ENCODE results near the gene C19orf47. TPM values are rescaled to one million over a fixed set of nuclear protein-coding genes. Genes with fewer than 3 reads are reported as not detected.
"Not testable (repeated sequence)": the region's sequence is repeated elsewhere in the genome, so short reads cannot be mapped to it uniquely, and the experiment has no call there.

The C19orf47 gene
- total RNA-seq, 2 donors from 2014 or later: 11.2 to 14.7 TPM

DNA sequence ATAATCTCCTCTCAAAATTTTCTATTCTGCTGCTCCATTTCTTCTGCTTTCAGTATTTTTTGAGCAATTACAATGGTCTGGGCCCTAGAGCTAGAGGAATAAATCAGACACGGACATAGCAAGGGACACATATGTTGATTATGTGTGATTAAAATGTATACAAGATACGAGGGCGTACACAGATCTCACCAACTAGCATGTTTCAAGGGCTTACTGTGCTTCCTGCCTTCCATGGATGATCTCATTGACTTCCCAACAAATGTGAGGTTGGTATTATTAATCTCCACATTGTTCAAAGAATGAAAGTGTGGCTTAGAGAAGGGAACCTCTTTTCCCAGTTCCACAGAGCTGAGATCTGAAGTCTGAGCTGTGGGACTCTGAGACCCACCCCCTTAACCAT lies 9.4 kb upstream of the C19orf47 start:
- ATAC-seq (no peak), DNase-seq (no peak)
- intact Hi-C loops (cut with DNase I, micrococcal nuclease): no loop called here

- no peak for DNase-seq
- intact Hi-C loops (cut with DNase I, micrococcal nuclease): no loop called here
- ATAC-seq: no peak
Measured at GRCh38 chr19:40356681-40357595, 8.7 kb upstream of the C19orf47 start.

DNA sequence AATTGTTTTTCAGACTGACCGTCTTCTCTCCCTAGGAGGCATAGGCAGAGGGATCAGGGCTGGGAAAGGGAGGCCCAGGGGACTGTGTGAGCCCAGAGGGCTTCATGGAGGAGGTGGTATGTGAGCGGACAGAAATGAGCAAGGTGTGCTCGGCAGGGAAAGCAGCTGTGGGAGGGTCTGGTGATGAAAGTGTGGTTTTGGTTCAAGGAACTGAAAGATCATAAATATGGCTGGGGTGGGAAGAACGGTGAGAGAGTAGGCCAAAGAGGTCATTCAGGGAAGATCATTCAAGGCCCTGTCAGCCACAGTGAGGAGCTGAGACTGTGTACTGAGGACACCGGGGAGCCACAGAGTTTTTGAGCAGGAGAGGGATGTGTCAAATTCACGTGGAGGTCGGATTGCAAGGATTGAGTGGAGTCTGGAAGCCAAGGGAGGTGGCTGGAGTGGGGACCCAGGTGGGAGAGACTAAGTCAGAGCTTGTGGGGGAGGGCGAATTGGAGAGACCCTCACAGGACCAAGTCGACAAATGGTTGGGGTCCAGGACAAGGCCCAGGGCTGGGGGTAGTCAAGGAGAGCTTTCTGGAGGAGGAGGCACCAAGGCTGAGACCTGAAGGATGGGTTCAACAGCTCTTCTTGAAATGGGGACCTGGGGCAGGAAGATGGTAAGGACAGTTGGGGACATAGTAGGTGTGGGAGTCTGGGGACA lies 7.9 kb upstream of the C19orf47 start:
- intact Hi-C loops (cut with DNase I, micrococcal nuclease): no loop called here
- ATAC-seq (no peak), DNase-seq (no peak)

GRCh38 chr19:40348961-40349507 lies 837 bp upstream of the C19orf47 start:
- intact Hi-C loops (cut with DNase I, micrococcal nuclease): no loop called here
- no peak for DNase-seq
- ATAC-seq: no peak

DNA sequence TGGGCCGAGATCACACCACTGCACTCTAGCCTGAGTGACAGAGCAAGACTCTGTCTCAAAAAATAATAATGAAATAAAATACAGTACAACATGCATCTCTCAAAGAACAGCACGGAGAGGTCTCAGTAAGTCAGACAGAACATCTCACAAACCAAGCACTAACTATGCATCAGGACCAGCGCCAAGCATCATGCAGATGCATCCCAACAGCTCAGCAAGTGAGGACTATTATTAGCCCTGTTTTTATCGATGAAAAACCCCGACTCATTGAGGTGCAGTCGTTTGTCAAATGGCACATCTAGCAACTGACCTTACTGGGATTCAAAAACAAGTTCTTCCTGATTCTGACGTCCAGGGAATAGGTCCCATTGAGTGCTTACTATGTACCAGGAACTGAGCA lies 3.8 kb downstream of the C19orf47 start:
- DNase-seq: no peak
- intact Hi-C loops (cut with DNase I, micrococcal nuclease): no loop called here
- no peak for ATAC-seq

GRCh38 chr19:40342644-40343311 lies 5.4 kb downstream of the C19orf47 start:
- no peak for DNase-seq
- ATAC-seq: no peak
- intact Hi-C loops (cut with DNase I, micrococcal nuclease): no loop called here

DNA sequence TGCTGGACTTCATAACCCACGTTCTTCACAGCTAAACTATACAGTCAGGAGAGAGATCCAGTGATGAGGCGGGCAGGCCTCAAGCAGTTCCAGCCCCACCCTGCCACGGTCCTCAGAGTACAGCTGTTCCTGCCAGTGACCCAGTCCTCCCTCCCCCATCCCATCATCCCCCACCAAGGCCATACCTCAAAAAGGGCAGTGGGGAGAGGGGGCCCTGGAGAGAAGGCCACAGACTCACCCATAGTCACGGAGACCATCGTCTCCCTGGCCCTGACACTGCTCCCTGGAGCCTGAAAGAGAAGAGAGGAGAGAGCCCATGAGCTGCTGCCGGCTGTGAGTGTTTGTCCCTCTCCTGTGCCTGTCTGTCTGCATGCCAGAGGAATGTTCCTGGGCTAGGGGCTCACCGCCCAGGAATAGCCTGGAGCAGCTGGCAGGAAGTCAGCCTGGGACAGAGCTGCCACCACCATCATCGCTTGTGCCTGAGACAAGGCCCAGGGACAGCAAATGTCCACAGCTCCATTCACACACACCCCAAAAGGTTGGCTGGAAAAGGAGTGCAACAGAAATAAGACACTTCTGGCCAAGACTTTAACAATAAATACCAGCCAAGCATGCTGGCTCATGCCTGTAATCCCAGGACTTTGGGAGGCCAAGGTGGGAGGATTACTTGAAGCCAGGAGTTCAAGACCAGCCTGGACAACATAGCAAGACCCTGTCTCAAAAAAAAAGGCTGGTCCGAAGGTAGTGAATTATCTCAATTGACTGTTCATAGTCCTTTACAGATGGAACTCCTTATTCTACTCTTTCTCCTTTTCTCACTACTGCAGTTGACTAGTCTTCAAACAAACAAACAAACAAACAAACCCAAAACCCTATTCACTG lies 6.4 kb downstream of the C19orf47 start:
- ATAC-seq: no peak
- intact Hi-C loops (cut with DNase I, micrococcal nuclease): no loop called here
- DNase-seq: no peak

DNA sequence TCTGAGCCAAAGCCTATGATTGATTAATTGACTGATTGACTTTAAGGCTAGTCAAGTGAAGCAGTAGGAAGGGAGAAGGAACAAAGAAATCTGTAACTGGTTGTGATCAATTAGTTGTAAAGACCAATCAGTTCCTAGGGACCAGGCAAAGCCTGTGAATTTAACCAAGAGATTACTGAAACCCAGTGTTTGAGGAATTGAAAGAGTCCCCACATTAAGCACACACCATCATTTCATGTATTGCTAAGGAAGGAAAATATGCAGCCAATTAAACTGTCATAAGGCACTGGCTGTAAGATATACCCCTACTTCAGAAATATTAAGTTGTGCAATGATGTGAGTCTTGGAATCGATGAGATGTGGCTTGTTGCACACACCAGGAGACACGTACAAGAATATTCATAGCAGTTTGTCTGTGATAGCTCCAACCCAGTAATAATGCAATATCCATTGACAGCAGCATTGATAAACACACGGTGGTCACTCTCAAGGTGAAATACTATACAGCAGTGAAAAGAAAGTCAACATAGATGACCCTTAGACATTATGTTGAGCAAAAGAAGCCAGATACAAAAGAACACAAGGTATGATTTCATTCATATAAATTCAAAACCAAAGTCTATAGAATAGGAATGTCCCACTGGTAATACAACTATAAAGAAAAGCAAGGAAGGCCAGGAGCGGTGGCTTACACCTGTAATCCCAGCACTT lies 9.0 kb downstream of the C19orf47 start:
- intact Hi-C loops (cut with DNase I, micrococcal nuclease): no loop called here
- DNase-seq: no peak

DNA sequence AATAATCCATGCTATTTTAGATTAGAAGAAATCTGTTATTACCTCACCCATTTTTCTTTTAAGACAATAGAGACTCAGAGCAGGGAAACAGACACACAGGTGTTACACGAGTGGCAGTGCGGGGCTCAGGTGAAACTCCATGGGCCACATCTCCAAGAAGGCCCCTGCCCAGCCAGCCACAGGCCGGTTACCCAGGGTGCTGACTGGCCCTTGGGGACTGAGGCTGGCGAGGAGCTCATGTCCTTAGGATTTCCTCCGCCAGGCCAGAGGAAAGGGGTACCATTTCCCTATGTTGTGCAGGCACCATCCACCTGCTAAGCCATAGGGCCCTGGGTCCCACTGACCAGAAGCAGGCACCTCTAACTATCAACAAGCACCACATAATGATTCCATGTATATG lies 10.6 kb downstream of the C19orf47 start:
- DNase-seq: no peak

More for the DNA sequence above, 9.0 kb downstream of the C19orf47 start:
- ATAC-seq: no peak

GRCh38 chr19:40337107-40337506 lies 11.1 kb downstream of the C19orf47 start:
- no peak for DNase-seq
- no peak for ATAC-seq
- intact Hi-C loops (cut with DNase I, micrococcal nuclease): no loop called here

More for the DNA sequence above, 10.6 kb downstream of the C19orf47 start:
- no peak for ATAC-seq
- intact Hi-C loops (cut with DNase I, micrococcal nuclease): no loop called here

GRCh38 chr19:40336601-40336900 lies 11.6 kb downstream of the C19orf47 start:
- intact Hi-C loops (cut with DNase I, micrococcal nuclease): no loop called here
- no peak for ATAC-seq
- no peak for DNase-seq

DNA sequence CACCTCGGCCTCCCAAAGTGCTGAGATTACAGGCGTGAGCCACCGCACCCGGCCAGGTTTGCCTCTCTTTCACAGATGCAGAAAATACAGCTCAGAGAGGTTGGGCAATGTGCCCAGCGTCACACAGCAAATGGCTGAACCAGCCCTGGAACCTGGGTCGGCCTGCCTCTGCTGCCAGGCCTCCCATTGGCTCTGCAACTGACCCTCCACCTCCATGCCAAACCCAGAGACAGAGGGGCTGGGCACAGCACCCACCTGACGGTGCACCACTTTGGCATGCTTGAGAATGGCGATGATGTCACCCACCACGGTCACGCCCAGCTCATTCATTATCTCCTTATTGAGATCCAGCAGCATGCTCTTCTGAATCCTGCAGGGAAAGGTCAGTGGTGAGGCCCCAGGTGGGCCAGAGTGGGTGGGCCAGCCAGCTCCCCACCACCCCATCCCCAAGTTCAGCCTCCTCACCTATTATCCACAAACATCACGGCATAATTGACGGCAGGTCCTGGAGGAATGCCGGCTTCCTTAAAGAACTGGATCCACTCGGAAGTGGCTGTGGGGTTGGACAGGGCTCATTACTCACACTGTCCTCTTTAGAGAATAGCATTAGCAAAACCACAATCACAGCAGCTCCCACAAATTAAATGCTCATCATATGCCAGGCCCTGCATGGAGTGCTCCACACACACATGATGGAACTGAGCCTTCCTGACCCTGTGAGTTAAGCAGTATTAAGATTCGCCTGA lies 12.2 kb downstream of the C19orf47 start:
- intact Hi-C loops (cut with DNase I, micrococcal nuclease): no loop called here
- ATAC-seq: no peak
- DNase-seq: no peak

- DNase-seq: no peak
- no peak for ATAC-seq
- intact Hi-C loops (cut with DNase I, micrococcal nuclease): no loop called here
Measured at GRCh38 chr19:40335101-40335500, 13.1 kb downstream of the C19orf47 start.

- DNase-seq; intact Hi-C loops (cut with DNase I, micrococcal nuclease); ATAC-seq: not testable (repeated sequence)
Measured at GRCh38 chr19:40333083-40333482, 15.1 kb downstream of the C19orf47 start.

DNA sequence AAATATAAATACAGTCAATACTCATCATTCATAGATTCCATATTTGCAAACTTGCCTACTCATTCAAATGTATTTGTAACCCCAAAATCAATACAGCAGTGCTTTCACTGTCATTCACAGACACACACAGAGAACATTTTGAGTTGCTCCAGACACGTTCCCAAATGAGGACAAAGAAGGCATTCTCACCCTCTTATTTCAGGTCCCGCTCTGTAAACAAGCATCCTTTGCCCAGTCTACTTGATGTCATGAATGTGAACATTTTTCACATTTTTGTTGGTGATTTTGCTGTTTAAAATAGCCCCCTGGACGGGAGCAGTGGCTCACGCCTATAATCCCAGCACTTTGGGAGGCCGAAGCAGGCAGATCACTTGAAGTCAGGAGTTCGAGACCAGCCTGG lies 15.5 kb downstream of the C19orf47 start:
- DNase-seq (no peak), ATAC-seq (no peak)
- intact Hi-C loops (cut with DNase I, micrococcal nuclease): no loop called here

DNA sequence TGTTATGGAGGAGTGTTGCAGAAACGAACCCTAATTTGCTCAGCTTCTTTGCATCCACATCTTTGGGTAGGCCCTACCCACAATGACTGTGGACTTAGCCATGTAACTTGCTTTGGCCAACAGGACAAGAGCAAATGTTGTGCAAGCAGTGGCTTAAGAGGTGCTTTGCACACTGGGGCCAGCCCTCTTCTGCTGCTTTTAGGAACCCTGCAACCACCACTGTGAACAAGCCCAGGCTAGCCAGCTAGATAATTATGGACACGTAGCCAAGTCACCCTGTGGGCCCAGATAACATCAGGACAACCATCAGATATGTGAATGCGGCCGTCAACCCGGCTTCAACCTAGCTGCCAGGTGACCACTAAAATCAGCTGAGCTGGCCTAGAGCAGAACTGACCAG lies 17.1 kb downstream of the C19orf47 start:
- ATAC-seq: no peak
- no peak for DNase-seq
- intact Hi-C loops (cut with DNase I, micrococcal nuclease): no loop called here

DNA sequence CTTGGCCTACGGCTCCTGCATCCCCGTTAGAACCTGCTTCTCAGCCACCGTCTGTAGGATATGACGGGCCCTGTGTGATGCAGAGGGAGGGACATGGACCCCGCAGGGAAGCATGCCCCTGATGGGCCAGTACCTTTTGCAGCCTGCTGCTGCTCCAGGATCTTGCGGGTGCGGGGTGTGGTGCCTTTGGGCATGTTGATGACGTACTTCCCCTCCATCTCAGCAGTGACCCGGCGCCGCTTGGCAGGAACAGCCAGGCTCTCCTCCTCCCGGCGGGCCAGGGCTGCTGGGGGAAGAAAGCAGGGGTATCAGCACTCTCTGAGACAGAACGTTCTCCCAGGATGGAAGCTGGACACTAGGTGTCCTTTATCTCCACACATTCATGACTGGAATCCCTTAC lies 22.0 kb downstream of the C19orf47 start:
- intact Hi-C loops (cut with DNase I, micrococcal nuclease): no loop called here
- DNase-seq (no peak), ATAC-seq (no peak)

Data from left colon (tissue), 2 donors.